GM19455 (cell line): ENCODE data around the gene PALLD.

Source experiments
- ATAC-seq: cut with Tn5 transposase; IDR thresholded peaks from one replicate; pipeline ENCODE4 v1.9.1; 2021; ENCODE audit not compliant: unreplicated experiment

The PALLD gene

GRCh38 chr4:168857546-168858314 is 360.9 kb downstream of the PALLD start:
- no peak for ATAC-seq

- no peak for ATAC-seq
These were observed 362.2 kb downstream of the PALLD start for GRCh38 chr4:168859100-168859499.

GRCh38 chr4:168859888-168860694 is 363.2 kb downstream of the PALLD start:
- peak; percentile 91 for ATAC-seq

GRCh38 chr4:168860827-168861226 is 364.0 kb downstream of the PALLD start:
- ATAC-seq = no peak

- ATAC-seq = no peak
These were observed 367.1 kb downstream of the PALLD start for GRCh38 chr4:168863719-168864647.

GRCh38 chr4:168864821-168865541 is 368.1 kb downstream of the PALLD start:
- no peak for ATAC-seq

- ATAC-seq = no peak
These were observed 369.0 kb downstream of the PALLD start for GRCh38 chr4:168865854-168866253.

GRCh38 chr4:168866635-168867034 is 369.8 kb downstream of the PALLD start:
- ATAC-seq = no peak

GRCh38 chr4:168867128-168867527 is 370.3 kb downstream of the PALLD start:
- ATAC-seq = no peak

GRCh38 chr4:168868044-168868781 is 371.4 kb downstream of the PALLD start:
- no peak for ATAC-seq

GRCh38 chr4:168868802-168869201 is 371.9 kb downstream of the PALLD start:
- ATAC-seq = no peak

GRCh38 chr4:168870004-168870403 is 373.2 kb downstream of the PALLD start:
- ATAC-seq = no peak

GRCh38 chr4:168871632-168872031 is 374.8 kb downstream of the PALLD start:
- ATAC-seq = no peak

- ATAC-seq = no peak
These were observed 377.2 kb downstream of the PALLD start for GRCh38 chr4:168874083-168874482.

- no peak for ATAC-seq
These were observed 379.3 kb downstream of the PALLD start for GRCh38 chr4:168876106-168876505.

GRCh38 chr4:168877511-168878491 is 380.9 kb downstream of the PALLD start:
- no peak for ATAC-seq

- ATAC-seq = no peak
These were observed 381.8 kb downstream of the PALLD start for GRCh38 chr4:168878623-168879022.

- peak; percentile 36 for ATAC-seq
These were observed 382.3 kb downstream of the PALLD start for GRCh38 chr4:168879188-168879587.
